GM19023 (cell line): ENCODE results near the gene RASGEF1C.

ENCODE experiments used
- ATAC-seq: cut with Tn5 transposase; IDR thresholded peaks from one replicate; pipeline ENCODE4 v1.9.1; 2021; ENCODE audit warnings: mild to moderate bottlenecking, moderate library complexity; ENCODE audit not compliant: unreplicated experiment

The RASGEF1C gene

GRCh38 chr5:180209137-180209581, at the start of gene RASGEF1C:
TSS of gene RASGEF1C (minus strand) at chr5:180209211. CDS start at chr5:180138052, 71,159 bp downstream.
- ATAC-seq, result peak; percentile 62

- ATAC-seq, result no peak
Observed at GRCh38 chr5:180253036-180253824, 44.2 kb upstream of the RASGEF1C start.

- no peak for ATAC-seq
Observed at GRCh38 chr5:180251887-180252286, 42.9 kb upstream of the RASGEF1C start.

GRCh38 chr5:180251141-180251540, 42.1 kb upstream of the RASGEF1C start:
- ATAC-seq, result no peak

GRCh38 chr5:180250329-180250728, 41.3 kb upstream of the RASGEF1C start:
- ATAC-seq, result no peak

GRCh38 chr5:180241600-180241999, 32.6 kb upstream of the RASGEF1C start:
- no peak for ATAC-seq

- ATAC-seq, result no peak
Observed at GRCh38 chr5:180238631-180239030, 29.6 kb upstream of the RASGEF1C start.

- no peak for ATAC-seq
Observed at GRCh38 chr5:180235846-180236245, 26.8 kb upstream of the RASGEF1C start.

GRCh38 chr5:180235077-180235476, 26.1 kb upstream of the RASGEF1C start:
- no peak for ATAC-seq

- no peak for ATAC-seq
Observed at GRCh38 chr5:180234271-180234670, 25.3 kb upstream of the RASGEF1C start.

GRCh38 chr5:180233729-180234128, 24.7 kb upstream of the RASGEF1C start:
- ATAC-seq, result no peak

- ATAC-seq, result no peak
Observed at GRCh38 chr5:180230017-180230416, 21.0 kb upstream of the RASGEF1C start.

GRCh38 chr5:180222056-180222455, 13.0 kb upstream of the RASGEF1C start:
- no peak for ATAC-seq

GRCh38 chr5:180217797-180218196, 8.8 kb upstream of the RASGEF1C start:
- ATAC-seq, result no peak

- ATAC-seq, result no peak
Observed at GRCh38 chr5:180216646-180217171, 7.7 kb upstream of the RASGEF1C start.

GRCh38 chr5:180215783-180216630, 7.0 kb upstream of the RASGEF1C start:
- no peak for ATAC-seq

GRCh38 chr5:180214870-180215770, 6.1 kb upstream of the RASGEF1C start:
- ATAC-seq, result no peak

- no peak for ATAC-seq
Observed at GRCh38 chr5:180213657-180214207, 4.7 kb upstream of the RASGEF1C start.

GRCh38 chr5:180213256-180213600, 4.2 kb upstream of the RASGEF1C start:
- ATAC-seq, result no peak
